Peyer's patch (tissue), 4 donors: ENCODE measurements around the gene DRICH1. TPM values are rescaled to one million over a fixed set of nuclear protein-coding genes. Genes with fewer than 3 reads are reported as not detected.
"Not testable (repeated sequence)": the region's sequence is repeated elsewhere in the genome, so short reads cannot be mapped to it uniquely, and the experiment has no call there.

Experiments
- DNase-seq, 3 donors: peaks; one replicate each; pipeline ENCODE4 v3.0.0-alpha.2; 2017 to 2019
- H3K27ac ChIP-seq, 4 donors: fragments of 200-600 bp; sonication (generic); one replicate each; pipeline ENCODE4 v1.5.1; 2016 to 2019
- H3K27me3 ChIP-seq, 2 donors: fragments of 200-600 bp; sonication (generic); one replicate each; pipeline ENCODE4 v1.5.1; 2019
- H3K36me3 ChIP-seq, 3 donors: fragments of 200-600 bp; sonication (generic); one replicate each; pipeline ENCODE4 v1.5.1; 2016 to 2019
- H3K4me1 ChIP-seq, 4 donors: fragments of 200-600 bp; sonication (generic); one replicate each; pipeline ENCODE4 v1.5.1; 2016 to 2019
- H3K4me3 ChIP-seq, 4 donors: fragments of 200-600 bp; sonication (generic); 1 replicate in 3 of 4; 2 replicates in 1 of 4; pipeline ENCODE4 v1.5.1; 2016 to 2019; ENCODE audit warnings: mild to moderate bottlenecking in 1 of 4
- H3K9me3 ChIP-seq, 4 donors: fragments of 200-600 bp; sonication (generic); one replicate each; pipeline ENCODE4 v1.5.1; 2016 to 2019; ENCODE audit warnings: mild to moderate bottlenecking in 1 of 4
- CTCF ChIP-seq, 6 experiments: fragments of 450-650 bp in 4 of 6; fragments of 200-600 bp in 2 of 6; sonication (generic) in 1 of 6; IDR thresholded peaks; one replicate each; pipeline ENCODE4 v1.5.1; 2017 to 2019; ENCODE audit warnings: antibody characterized with exemption in 6 of 6, mild to moderate bottlenecking in 3 of 6, moderate library complexity in 1 of 6
- POLR2A ChIP-seq, 2 donors: fragments of 450-650 bp; IDR thresholded peaks; one replicate each; pipeline ENCODE4 v1.5.1; 2017; ENCODE audit warnings: antibody characterized with exemption in 2 of 2, mild to moderate bottlenecking in 2 of 2, moderate library complexity in 2 of 2
- total RNA-seq, 4 donors: library from RNA; depleted of rRNA; stranded (reverse); fragments of >200 nt; gene quantifications; one replicate each; pipeline ENCODE4 v1.1.0, GENCODE V29; 2016

The DRICH1 gene, protein sequence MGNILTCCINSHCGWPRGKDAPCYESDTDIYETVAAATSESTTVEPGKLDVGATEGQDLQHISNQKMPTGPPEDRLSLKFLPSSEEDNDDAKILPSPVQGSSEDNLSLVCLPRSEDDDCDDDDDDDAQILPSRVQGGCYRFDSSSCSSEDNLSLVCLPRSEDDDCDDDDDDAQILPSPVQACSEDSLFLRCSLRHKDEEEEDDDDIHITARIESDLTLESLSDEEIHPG
- total RNA-seq, result 1 to 10 TPM in 1 of 4 donors, under 1 TPM in 1, not detected in 2; 0.67 to 1.1 TPM

DNA sequence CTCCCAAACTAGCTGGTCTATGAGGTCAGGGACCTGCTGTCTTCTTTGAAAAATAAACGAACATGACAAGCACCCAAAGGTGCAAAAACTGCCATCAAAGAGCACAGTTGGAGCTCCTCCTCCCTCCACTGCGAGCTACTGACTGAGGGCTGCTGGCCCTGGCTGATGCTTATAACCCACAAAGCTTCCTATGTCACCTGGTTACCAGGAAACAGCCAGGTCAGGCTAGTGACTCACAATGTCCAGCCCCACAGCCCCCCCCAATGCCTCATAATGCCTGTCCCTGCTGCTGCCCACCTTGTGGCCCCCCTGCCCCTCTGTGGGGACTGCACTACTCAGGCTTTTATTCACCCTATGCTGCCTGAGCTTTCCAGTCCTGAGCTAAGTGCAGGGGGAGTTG is at the start of gene DRICH1:
TSS of gene DRICH1 (minus strand) at position 144 of the 400 bp plus-strand sequence. CDS start 298 bp downstream, outside the sequence.
- no peak within 1 kb of the TSS for H3K27ac ChIP-seq
- H3K9me3 ChIP-seq, result no peaks in the 10 kb centered on the region
- H3K27me3 ChIP-seq, result no peaks in the 10 kb centered on the region
- H3K4me3 ChIP-seq, result no peak within 1 kb of the TSS
- no peaks in the 10 kb centered on the region for H3K4me1 ChIP-seq
- TF ChIP-seq CTCF (IDR thresholded peaks at IDR 0.05), result no peak
- TF ChIP-seq POLR2A (IDR thresholded peaks at IDR 0.05), result no peak
- no peaks in the 10 kb centered on the region for H3K36me3 ChIP-seq
- no peak for DNase-seq

- peak in 1 of 3 donors; percentile 34 for DNase-seq
- Histone ChIP-seq H3K27ac (no peak overlapping the region), H3K27me3 (no peaks in the 10 kb centered on the region), H3K9me3 (no peaks in the 10 kb centered on the region), H3K4me3 (no peak overlapping the region), H3K4me1 (peaks cover 0 to 2% (median 0%) of the 10 kb centered on the region in 4 donors), H3K36me3 (peaks cover 0 to 25% (median 0%) of the 10 kb centered on the region in 3 donors)
- TF ChIP-seq CTCF (IDR thresholded peaks at IDR 0.05) (no peak), POLR2A (IDR thresholded peaks at IDR 0.05) (no peak)
These were observed 49.1 kb upstream of the DRICH1 start for GRCh38 chr22:23681026-23681809.

- DNase-seq, result no peak
- Histone ChIP-seq H3K9me3 (no peaks in the 10 kb centered on the region), H3K27ac (no peak overlapping the region), H3K4me1 (peaks cover 0 to 14% (median 0%) of the 10 kb centered on the region in 4 donors), H3K4me3 (no peak overlapping the region), H3K36me3 (peaks cover 0 to 16% (median 0%) of the 10 kb centered on the region in 3 donors), H3K27me3 (no peaks in the 10 kb centered on the region)
- TF ChIP-seq POLR2A (IDR thresholded peaks at IDR 0.05), result no peak
- no peak for TF ChIP-seq CTCF (IDR thresholded peaks at IDR 0.05)
These were observed 46.0 kb upstream of the DRICH1 start for GRCh38 chr22:23678133-23678532.

GRCh38 chr22:23677701-23677995 is 45.5 kb upstream of the DRICH1 start:
- H3K4me3 ChIP-seq, result no peak overlapping the region
- no peaks in the 10 kb centered on the region for H3K27me3 ChIP-seq
- H3K36me3 ChIP-seq, result peaks cover 0 to 13% (median 0%) of the 10 kb centered on the region in 3 donors
- H3K4me1 ChIP-seq, result peaks cover 0 to 14% (median 0%) of the 10 kb centered on the region in 4 donors
- H3K27ac ChIP-seq, result no peak overlapping the region
- TF ChIP-seq CTCF (IDR thresholded peaks at IDR 0.05) (no peak), POLR2A (IDR thresholded peaks at IDR 0.05) (no peak)
- H3K9me3 ChIP-seq, result no peaks in the 10 kb centered on the region
- DNase-seq, result peak in 1 of 3 donors; percentile 25

DNA sequence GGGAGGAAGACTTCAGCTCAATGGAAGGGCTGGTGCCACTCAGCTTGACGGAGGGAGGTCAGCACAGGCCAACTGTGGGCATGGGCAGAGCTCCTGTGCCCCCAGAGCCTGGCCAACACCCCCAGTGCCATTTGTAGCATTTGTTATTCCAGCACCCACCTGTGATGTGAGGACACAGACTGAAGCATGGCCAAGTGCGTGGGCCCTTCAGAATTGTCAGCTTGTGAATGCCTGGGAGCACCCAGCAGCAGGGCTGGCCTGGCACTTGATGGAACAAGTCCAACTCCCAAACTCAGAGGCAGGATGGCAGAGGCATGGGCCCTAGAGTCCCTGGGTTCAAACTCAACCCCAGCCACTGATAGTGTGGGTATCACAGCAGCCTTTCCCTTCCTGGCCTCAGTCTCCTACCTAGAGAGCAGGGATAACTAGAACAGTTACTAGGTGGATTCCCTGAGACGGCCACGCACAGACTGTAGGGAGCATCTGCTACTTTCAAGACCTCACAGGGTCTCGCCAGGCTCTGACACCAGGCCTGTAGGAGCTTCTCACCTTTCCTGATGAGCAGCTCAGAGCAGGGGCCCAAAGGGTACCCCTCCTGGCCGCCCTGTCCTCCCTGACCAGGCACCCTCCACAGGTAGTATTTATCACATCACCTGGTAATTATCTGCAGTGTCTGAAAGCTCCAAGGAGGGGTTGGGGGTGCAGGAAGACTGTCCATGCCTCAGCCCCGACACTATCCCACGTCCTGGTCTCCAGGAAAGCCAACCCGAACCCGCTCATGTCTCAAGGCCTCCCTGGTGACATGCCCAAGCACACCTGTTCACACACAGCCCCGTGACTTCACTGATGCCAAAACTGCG is 45.0 kb upstream of the DRICH1 start:
- not testable (repeated sequence) for H3K27me3 ChIP-seq, H3K9me3 ChIP-seq, H3K4me3 ChIP-seq, H3K27ac ChIP-seq
- Histone ChIP-seq H3K4me1 (peaks cover 0 to 14% (median 0%) of the 10 kb centered on the region in 4 donors), H3K36me3 (peaks cover 0 to 13% (median 0%) of the 10 kb centered on the region in 3 donors)
- peak in 1 of 3 donors; percentile 32 for DNase-seq
